CD14-positive monocyte (primary cell): Measurements from ENCODE around the gene PATJ. TPM values are rescaled to one million over a fixed set of nuclear protein-coding genes. Genes with fewer than 3 reads are reported as not detected.

Source experiments
- DNase-seq, 3 donors: peaks; one replicate each; pipeline ENCODE4 v3.0.0-alpha.2; 2011 to 2022
- H2AFZ ChIP-seq: 2 replicates; pipeline ENCODE4 v1.6.0; 2012; ENCODE audit warnings: mild to moderate bottlenecking, low read depth, low read length, inconsistent platforms; ENCODE audit not compliant: insufficient read depth, poor library complexity, severe bottlenecking
- H3K27ac ChIP-seq, 2 donors: 1 replicate in 1 of 2; 2 replicates in 1 of 2; pipeline ENCODE4 v1.5.1; 2012 to 2013; ENCODE audit warnings: low read length in 2 of 2, control low read depth in 1 of 2, inconsistent platforms in 1 of 2, low read depth in 1 of 2, mild to moderate bottlenecking in 1 of 2
- H3K27me3 ChIP-seq, 2 donors: one replicate each; pipeline versions ENCODE4 v1.6.0 to v1.6.1; 2011 to 2013; ENCODE audit warnings: low read length in 2 of 2; ENCODE audit not compliant: control insufficient read depth in 2 of 2, insufficient read depth in 2 of 2
- H3K36me3 ChIP-seq, 2 donors: replicated peaks in 1 of 2; 1 replicate in 1 of 2; 2 replicates in 1 of 2; pipeline versions ENCODE4 v1.5.1 to v1.6.1; 2012 to 2013; ENCODE audit warnings: low read length in 2 of 2, control low read depth in 1 of 2, inconsistent platforms in 1 of 2, mild to moderate bottlenecking in 1 of 2; ENCODE audit not compliant: insufficient read depth in 2 of 2, control insufficient read depth in 1 of 2
- H3K4me1 ChIP-seq, 2 donors: 1 replicate in 1 of 2; 2 replicates in 1 of 2; pipeline versions ENCODE4 v1.5.1 to v1.6.1; 2012 to 2013; ENCODE audit warnings: low read length in 2 of 2, control low read depth in 1 of 2, inconsistent platforms in 1 of 2, mild to moderate bottlenecking in 1 of 2, moderate library complexity in 1 of 2; ENCODE audit not compliant: insufficient read depth in 2 of 2, control insufficient read depth in 1 of 2
- H3K4me2 ChIP-seq: replicated peaks from 2 replicates; pipeline ENCODE3; 2012; ENCODE audit warnings: low read length, moderate library complexity, mild to moderate bottlenecking; ENCODE audit not compliant: poor library complexity, severe bottlenecking; ENCODE audit errors: extremely low read depth
- H3K4me3 ChIP-seq, 3 experiments: fragments of 200-600 bp in 1 of 3; sonication (generic) in 1 of 3; replicated peaks in 1 of 3; 1 replicate in 2 of 3; 2 replicates in 1 of 3; pipeline ENCODE4 v1.5.1; 2011 to 2013; ENCODE audit warnings: low read length in 3 of 3, mild to moderate bottlenecking in 3 of 3, control low read depth in 2 of 3, low read depth in 2 of 3, inconsistent platforms in 1 of 3, moderate library complexity in 1 of 3
- H3K79me2 ChIP-seq: 2 replicates; pipeline ENCODE4 v1.6.0; 2012; ENCODE audit warnings: mild to moderate bottlenecking, control low read depth, inconsistent platforms, low read length, moderate library complexity; ENCODE audit not compliant: insufficient read depth
- H3K9ac ChIP-seq: 2 replicates; pipeline ENCODE4 v1.6.0; 2017; ENCODE audit warnings: low read length, mild to moderate bottlenecking; ENCODE audit not compliant: insufficient read depth, poor library complexity, severe bottlenecking
- H3K9me3 ChIP-seq, 2 donors: replicated peaks in 1 of 2; 1 replicate in 1 of 2; 2 replicates in 1 of 2; pipeline versions ENCODE4 v1.5.1 to v1.6.1; 2012 to 2013; ENCODE audit warnings: low read length in 2 of 2, control low read depth in 1 of 2; ENCODE audit not compliant: control insufficient read depth in 1 of 2, insufficient read depth in 1 of 2
- H4K20me1 ChIP-seq: 2 replicates; pipeline ENCODE4 v1.6.0; 2012; ENCODE audit warnings: mild to moderate bottlenecking, low read length, control low read depth, moderate library complexity; ENCODE audit not compliant: insufficient read depth
- H3K27ac Mint-ChIP-seq, 7 donors: one replicate each; pipeline ENCODE4 v1.8.0; 2020; ENCODE audit warnings: mild to moderate bottlenecking in 7 of 7, mixed read lengths in 7 of 7, moderate library complexity in 6 of 7, inconsistent platforms in 2 of 7
- H3K27me3 Mint-ChIP-seq, 3 donors: one replicate each; pipeline ENCODE4 v1.8.0; 2021 to 2022; ENCODE audit warnings: low read depth in 3 of 3, mild to moderate bottlenecking in 3 of 3, mixed read lengths in 3 of 3, moderate library complexity in 3 of 3, inconsistent platforms in 1 of 3
- H3K36me3 Mint-ChIP-seq, 2 donors: one replicate each; pipeline ENCODE4 v1.8.0; 2020; ENCODE audit warnings: mixed read lengths in 2 of 2, inconsistent platforms in 1 of 2, mild to moderate bottlenecking in 1 of 2
- H3K4me1 Mint-ChIP-seq: one replicate; pipeline ENCODE4 v1.8.0; 2020; ENCODE audit warnings: mild to moderate bottlenecking, mixed read lengths
- H3K4me3 Mint-ChIP-seq, 2 donors: one replicate each; pipeline ENCODE4 v1.8.0; 2020; ENCODE audit warnings: mild to moderate bottlenecking in 2 of 2, mixed read lengths in 2 of 2, moderate library complexity in 1 of 2
- H3K9me3 Mint-ChIP-seq, 7 donors: one replicate each; pipeline ENCODE4 v1.8.0; 2020 to 2022; ENCODE audit warnings: mixed read lengths in 7 of 7, mild to moderate bottlenecking in 6 of 7, moderate library complexity in 6 of 7, inconsistent platforms in 2 of 7
- CTCF ChIP-seq: fragments of 200-600 bp; IDR thresholded peaks from one replicate; pipeline ENCODE4 v1.8.0; 2022; ENCODE audit warnings: antibody characterized with exemption, mild to moderate bottlenecking
- WGBS: methylation state at CpG from one replicate; pipeline ENCODE4 v1.1.5; 2013; ENCODE audit warnings: missing lambda C conversion rate; ENCODE audit not compliant: insufficient coverage; 5-methylcytosine and 5-hydroxymethylcytosine counted together
- intact Hi-C, 2 donors: fragments of 100-400 bp; cut with micrococcal nuclease; formaldehyde crosslinking; loops; one replicate each; pipeline versions ENCODE4 v1.15.0 to v1.15.1; 2023
- polyA plus RNA-seq, 3 donors: library from polyadenylated mRNA; depleted of rRNA in 1 of 3; unstranded in 2 of 3; stranded (reverse) in 1 of 3; fragments of 300-500 nt in 2 of 3; fragments of >200 nt in 1 of 3; fragmentation: Illumina TruSeq in 2 of 3; gene quantifications; 1 replicate in 2 of 3; 2 replicates in 1 of 3; pipeline ENCODE4 v1.2.3, GENCODE V29; 2012 to 2021

PATJ gene
- polyA plus RNA-seq, 3 donors, result 0.01 to 0.23 TPM; not detected in 1

GRCh38 chr1:62185677-62186076 lies 443.4 kb downstream of the PATJ start:
- Histone ChIP-seq H4K20me1 (no peaks in the 10 kb centered on the region), H3K27me3 (no peaks in the 10 kb centered on the region), H3K4me2 (no peak overlapping the region), H2AFZ (no peak overlapping the region), H3K9me3 (no peaks in the 10 kb centered on the region), H3K79me2 (no peaks in the 10 kb centered on the region), H3K4me3 (no peak overlapping the region), H3K9ac (no peak overlapping the region), H3K27ac (no peak overlapping the region), H3K4me1 (no peaks in the 10 kb centered on the region), H3K36me3 (no peaks in the 10 kb centered on the region)
- TF ChIP-seq CTCF, result no peak
- Mint-ChIP-seq H3K27me3 (no peaks in the 10 kb centered on the region), H3K36me3 (no peaks in the 10 kb centered on the region), H3K4me1 (no peaks in the 10 kb centered on the region), H3K9me3 (peaks cover 0 to 8% (median 0%) of the 10 kb centered on the region in 7 donors), H3K27ac (no peak overlapping the region), H3K4me3 (no peak overlapping the region)
- no CpG with 5 or more reads among the region's 3 CpGs for WGBS
- intact Hi-C loops, result no loop called here
- no peak for DNase-seq

GRCh38 chr1:62187548-62187947 lies 445.3 kb downstream of the PATJ start:
- H3K27me3 Mint-ChIP-seq, result no peaks in the 10 kb centered on the region
- Histone ChIP-seq H3K9me3 (no peaks in the 10 kb centered on the region), H3K4me2 (no peak overlapping the region), H3K4me1 (no peaks in the 10 kb centered on the region), H3K9ac (no peak overlapping the region), H4K20me1 (no peaks in the 10 kb centered on the region), H3K79me2 (no peaks in the 10 kb centered on the region), H3K36me3 (no peaks in the 10 kb centered on the region), H3K27me3 (no peaks in the 10 kb centered on the region), H3K27ac (no peak overlapping the region), H2AFZ (no peak overlapping the region), H3K4me3 (no peak overlapping the region)
- no peaks in the 10 kb centered on the region for H3K4me1 Mint-ChIP-seq
- TF ChIP-seq CTCF, result no peak
- DNase-seq, result no peak
- H3K27ac Mint-ChIP-seq, result no peak overlapping the region
- no peaks in the 10 kb centered on the region for H3K36me3 Mint-ChIP-seq
- no peak overlapping the region for H3K4me3 Mint-ChIP-seq
- WGBS, result 100% methylated on average over 1 of the region's 5 CpGs
- intact Hi-C loops, result no loop called here
- peaks cover 0 to 8% (median 3%) of the 10 kb centered on the region in 7 donors for H3K9me3 Mint-ChIP-seq
